ENCODE results near the gene SAXO1.

DNA sequence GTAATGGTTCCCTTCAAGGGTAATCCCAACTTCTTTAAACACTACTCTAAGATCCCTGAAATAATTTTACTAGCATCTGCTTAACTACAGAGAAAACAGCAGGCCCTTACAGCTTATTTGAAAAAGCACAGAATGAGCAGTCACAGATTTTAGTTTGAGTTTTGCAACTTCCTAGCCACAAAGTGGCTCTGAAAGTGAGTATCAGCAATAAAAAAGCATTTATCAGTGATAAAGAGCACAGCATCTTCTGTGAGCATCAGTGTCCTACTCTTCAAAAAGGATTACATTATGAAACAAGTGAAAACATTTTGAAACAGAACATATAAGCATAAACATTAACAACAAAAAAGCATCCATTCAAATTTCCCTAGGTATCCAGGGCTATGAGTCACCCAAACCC lies 45.0 kb downstream of the SAXO1 start:
- TF ChIP-seq POLR2A (IDR thresholded peaks at IDR 0.05; ENCODE audit: low read depth, low read length) (no peak), POLR2AphosphoS5 (IDR thresholded peaks at IDR 0.05; ENCODE audit: low read depth, low read length) (no peak), TAF1 (IDR thresholded peaks at IDR 0.05; ENCODE audit: borderline replicate concordance, low read depth, low read length) (no peak)

Data from GM12892 (cell line).